H1 (cell line): ENCODE data around the gene CRACDL. TPM values are rescaled to one million over a fixed set of nuclear protein-coding genes. Genes with fewer than 3 reads are reported as not detected.

Experiments used
- CTCF ChIA-PET: fragments of 300-600 bp; sonication (Branson Sonifier 250); formaldehyde crosslinking; loops from one replicate; lab custom pipeline; 2021; ENCODE audit not compliant: partially characterized antibody; lab: Charles Lee
- POLR2A ChIA-PET: fragments of 300-600 bp; sonication (Branson Sonifier 250); formaldehyde crosslinking; loops from one replicate; lab custom pipeline; 2021; ENCODE audit warnings: inconsistent platforms; ENCODE audit not compliant: partially characterized antibody; lab: Charles Lee
- DNase-seq, 2 experiments: peaks; one replicate each; pipeline versions ENCODE4 v3.0.0 to v3.0.0-alpha.2; 2010 to 2022; ENCODE audit warnings: low spot score in 2 of 2, low read depth in 1 of 2, mixed read lengths in 1 of 2
- FAIRE-seq: peaks from 2 replicates; lab custom pipeline; 2011; peaks lifted over from hg19 to GRCh38; lab: Jason Lieb, UNC
- H2AFZ ChIP-seq: 2 replicates; pipeline ENCODE4 v1.8.1; 2012; ENCODE audit warnings: low read length, inconsistent platforms
- H2AK5ac ChIP-seq: 2 replicates; pipeline ENCODE4 v1.6.1; 2013; ENCODE audit warnings: low read depth, low read length
- H2BK120ac ChIP-seq: replicated peaks from 2 replicates; pipeline ENCODE3; 2013; ENCODE audit warnings: low read depth, low read length, inconsistent platforms
- H2BK12ac ChIP-seq: 2 replicates; pipeline ENCODE4 v1.6.1; 2013; ENCODE audit warnings: low read depth, low read length
- H2BK15ac ChIP-seq: 2 replicates; pipeline ENCODE4 v1.6.1; 2013; ENCODE audit warnings: low read length
- H2BK20ac ChIP-seq: 2 replicates; pipeline ENCODE4 v1.6.1; 2013; ENCODE audit warnings: low read length
- H2BK5ac ChIP-seq: 2 replicates; pipeline ENCODE4 v1.6.1; 2013; ENCODE audit warnings: low read depth, low read length
- H3K14ac ChIP-seq: 2 replicates; pipeline ENCODE4 v1.6.1; 2013; ENCODE audit warnings: inconsistent platforms; ENCODE audit not compliant: insufficient read length
- H3K18ac ChIP-seq: 2 replicates; pipeline ENCODE4 v1.6.1; 2013; ENCODE audit warnings: low read length; ENCODE audit errors: extremely low read depth
- H3K23ac ChIP-seq: 2 replicates; pipeline ENCODE4 v1.6.1; 2013; ENCODE audit warnings: inconsistent platforms; ENCODE audit not compliant: insufficient read length
- H3K23me2 ChIP-seq: 2 replicates; pipeline ENCODE4 v1.6.1; 2013; ENCODE audit warnings: low read depth, low read length
- H3K27ac ChIP-seq: 2 replicates; pipeline ENCODE4 v1.6.1; 2011; ENCODE audit warnings: low read depth, low read length, inconsistent platforms
- H3K27me3 ChIP-seq, 4 experiments: replicated peaks in 1 of 4; 1 replicate in 1 of 4; 2 replicates in 3 of 4; pipeline versions ENCODE4 v1.6.1 to v1.8.1; 2011 to 2013; ENCODE audit warnings: low read length in 3 of 4, mild to moderate bottlenecking in 3 of 4, inconsistent platforms in 2 of 4, mixed read lengths in 2 of 4, moderate library complexity in 1 of 4; ENCODE audit not compliant: control insufficient read depth in 3 of 4, insufficient read depth in 3 of 4; ENCODE audit errors: extremely low read depth in 1 of 4
- H3K36me3 ChIP-seq, 4 experiments: 2 replicates each; pipeline versions ENCODE4 v1.6.1 to v1.8.1; 2011 to 2013; ENCODE audit warnings: mild to moderate bottlenecking in 4 of 4, low read length in 3 of 4, moderate library complexity in 2 of 4, control low read depth in 1 of 4, inconsistent platforms in 1 of 4; ENCODE audit not compliant: insufficient read depth in 4 of 4, control insufficient read depth in 2 of 4
- H3K4ac ChIP-seq: replicated peaks from 2 replicates; pipeline ENCODE3; 2013; ENCODE audit warnings: low read length, low read depth, mixed read lengths, inconsistent platforms; ENCODE audit not compliant: insufficient read length
- H3K4me1 ChIP-seq, 4 experiments: replicated peaks in 1 of 4; 1 replicate in 1 of 4; 2 replicates in 3 of 4; pipeline versions ENCODE4 v1.6.1 to v1.8.1; 2011 to 2013; ENCODE audit warnings: low read length in 3 of 4, inconsistent platforms in 2 of 4, mixed read lengths in 1 of 4; ENCODE audit not compliant: insufficient read depth in 4 of 4, control insufficient read depth in 3 of 4
- H3K4me2 ChIP-seq, 2 experiments: 2 replicates each; pipeline versions ENCODE4 v1.6.1 to v1.8.1; 2011 to 2013; ENCODE audit warnings: low read depth in 2 of 2, low read length in 2 of 2, control low read depth in 1 of 2, inconsistent platforms in 1 of 2, mild to moderate bottlenecking in 1 of 2; ENCODE audit not compliant: insufficient read depth in 1 of 2
- H3K4me3 ChIP-seq, 4 experiments: fragments of 200-600, 300-600 bp in 1 of 4; sonication (generic), shearing (Covaris generic), sonication (Bioruptor Twin) in 1 of 4; 2 replicates each; pipeline versions ENCODE4 v1.5.1 to v1.8.1; 2011 to 2016; ENCODE audit warnings: low read length in 4 of 4, low read depth in 3 of 4, control low read depth in 2 of 4, inconsistent platforms in 2 of 4, mild to moderate bottlenecking in 2 of 4, mixed read lengths in 1 of 4, moderate library complexity in 1 of 4; ENCODE audit not compliant: insufficient read depth in 2 of 4; ENCODE audit errors: extremely low read depth in 1 of 4
- H3K56ac ChIP-seq: replicated peaks from 2 replicates; pipeline ENCODE3; 2013; ENCODE audit warnings: low read depth, mild to moderate bottlenecking, mixed read lengths, low read length, inconsistent platforms; ENCODE audit not compliant: insufficient read length
- H3K79me1 ChIP-seq: 2 replicates; pipeline ENCODE4 v1.6.1; 2013; ENCODE audit warnings: low read depth, low read length, control low read depth
- H3K79me2 ChIP-seq, 2 experiments: 2 replicates each; pipeline versions ENCODE4 v1.6.1 to v1.8.1; 2012 to 2013; ENCODE audit warnings: low read length in 2 of 2, mild to moderate bottlenecking in 2 of 2, inconsistent platforms in 1 of 2; ENCODE audit not compliant: insufficient read depth in 2 of 2, control insufficient read depth in 1 of 2
- H3K9ac ChIP-seq, 4 experiments: replicated peaks in 1 of 4; 1 replicate in 1 of 4; 2 replicates in 3 of 4; pipeline versions ENCODE4 v1.6.1 to v1.8.1; 2011 to 2013; ENCODE audit warnings: low read depth in 3 of 4, low read length in 3 of 4, control low read depth in 2 of 4, mild to moderate bottlenecking in 2 of 4, moderate library complexity in 2 of 4, inconsistent platforms in 1 of 4; ENCODE audit errors: extremely low read depth in 1 of 4
- H3K9me3 ChIP-seq, 2 experiments: 2 replicates each; pipeline versions ENCODE4 v1.6.1 to v1.8.1; 2012 to 2013; ENCODE audit warnings: mild to moderate bottlenecking in 2 of 2, moderate library complexity in 2 of 2, control low read depth in 1 of 2, inconsistent platforms in 1 of 2, low read depth in 1 of 2, low read length in 1 of 2, mixed read lengths in 1 of 2; ENCODE audit not compliant: insufficient read depth in 2 of 2
- H4K20me1 ChIP-seq, 2 experiments: replicated peaks in 1 of 2; 2 replicates each; pipeline versions ENCODE3 to v1.8.1; 2011 to 2013; ENCODE audit warnings: inconsistent platforms in 2 of 2, low read length in 2 of 2, mild to moderate bottlenecking in 1 of 2; ENCODE audit not compliant: insufficient read depth in 2 of 2, control insufficient read depth in 1 of 2
- H4K5ac ChIP-seq: 2 replicates; pipeline ENCODE4 v1.6.1; 2013; ENCODE audit warnings: low read length, low read depth, mixed read lengths, inconsistent platforms; ENCODE audit not compliant: insufficient read length
- H4K8ac ChIP-seq: 2 replicates; pipeline ENCODE4 v1.8.0; 2013; ENCODE audit warnings: mild to moderate bottlenecking, moderate library complexity, low read length, inconsistent platforms; ENCODE audit not compliant: insufficient read depth; ENCODE audit errors: extremely low read depth
- H4K91ac ChIP-seq: replicated peaks from 2 replicates; pipeline ENCODE3; 2013; ENCODE audit warnings: low read length, mixed read lengths, inconsistent platforms; ENCODE audit not compliant: insufficient read length
- ASH2L ChIP-seq: fragments of 200-600, 300-600 bp; sonication (generic); IDR thresholded peaks from one replicate; pipeline ENCODE4 v1.7.1; 2017; ENCODE audit warnings: low read length
- BRCA1 ChIP-seq: IDR thresholded peaks from 2 replicates; pipeline ENCODE4 v1.6.1; 2012; ENCODE audit warnings: low read depth, low read length, improper control_type of control experiment
- EP300 ChIP-seq, 2 experiments: IDR thresholded peaks; 1 replicate in 1 of 2; 2 replicates in 1 of 2; pipeline ENCODE4 v1.6.1; 2011 to 2012; ENCODE audit warnings: low read depth in 2 of 2, low read length in 2 of 2, mild to moderate bottlenecking in 2 of 2, borderline replicate concordance in 1 of 2, inconsistent platforms in 1 of 2, moderate library complexity in 1 of 2
- HDAC2 ChIP-seq, 2 experiments: fragments of 300-600 bp in 1 of 2; sonication (generic) in 1 of 2; IDR thresholded peaks; 2 replicates each; pipeline ENCODE4 v1.6.1; 2011 to 2012; ENCODE audit warnings: low read depth in 2 of 2, low read length in 2 of 2, mild to moderate bottlenecking in 2 of 2, moderate library complexity in 2 of 2, borderline replicate concordance in 1 of 2, inconsistent platforms in 1 of 2
- JUN ChIP-seq: IDR thresholded peaks from 2 replicates; pipeline ENCODE4 v1.6.1; 2011; ENCODE audit warnings: low read depth, mild to moderate bottlenecking, improper control_type of control experiment, low read length
- KDM5A ChIP-seq: fragments of 200-600 bp; IDR thresholded peaks from 2 replicates; pipeline ENCODE4 v1.7.1; 2012; ENCODE audit warnings: mild to moderate bottlenecking, low read length, inconsistent platforms, mixed read lengths
- POLR2AphosphoS5 ChIP-seq: IDR thresholded peaks from 2 replicates; pipeline ENCODE4 v1.6.1; 2011; ENCODE audit warnings: low read depth, low read length
- POU5F1 ChIP-seq: IDR thresholded peaks from 2 replicates; pipeline ENCODE4 v1.6.1; 2011; ENCODE audit warnings: low read depth, mild to moderate bottlenecking, low read length, moderate library complexity
- RAD21 ChIP-seq, 2 experiments: IDR thresholded peaks in 1 of 2; conservative IDR thresholded peaks in 1 of 2; 2 replicates each; pipeline ENCODE4 v1.6.1; 2011; ENCODE audit warnings: low read depth in 2 of 2, low read length in 2 of 2, improper control_type of control experiment in 1 of 2, inconsistent platforms in 1 of 2, mild to moderate bottlenecking in 1 of 2, moderate library complexity in 1 of 2
- RBBP5 ChIP-seq: IDR thresholded peaks from 2 replicates; pipeline ENCODE4 v1.7.1; 2012; ENCODE audit warnings: low read depth, mild to moderate bottlenecking, inconsistent platforms, low read length, moderate library complexity, borderline replicate concordance
- SP1 ChIP-seq: IDR thresholded peaks from 2 replicates; pipeline ENCODE4 v1.6.1; 2011; ENCODE audit warnings: low read depth, low read length
- SP2 ChIP-seq: IDR thresholded peaks from 2 replicates; pipeline ENCODE4 v1.6.1; 2012; ENCODE audit warnings: mild to moderate bottlenecking, low read length, inconsistent platforms
- SUZ12 ChIP-seq: fragments of 200-600 bp; sonication (generic); IDR thresholded peaks from 2 replicates; pipeline ENCODE4 v1.6.1; 2012; ENCODE audit warnings: mild to moderate bottlenecking, inconsistent platforms, low read length, moderate library complexity, mixed read lengths
- TBP ChIP-seq: IDR thresholded peaks from 2 replicates; pipeline ENCODE4 v1.6.1; 2011; ENCODE audit warnings: low read depth, low read length, improper control_type of control experiment
- TEAD4 ChIP-seq: IDR thresholded peaks from 2 replicates; pipeline ENCODE4 v1.6.1; 2012; ENCODE audit warnings: low read depth, low read length, inconsistent platforms, mixed read lengths
- WGBS, 2 experiments: shearing (Covaris generic) in 1 of 2; methylation state at CpG; one replicate each; pipeline versions ENCODE4 v1.1.6 to v1.1.7; 2013 to 2015; ENCODE audit warnings: low lambda C conversion rate in 2 of 2, mixed read lengths in 2 of 2, inconsistent platforms in 1 of 2, low coverage in 1 of 2, missing lambda C conversion rate in 1 of 2; ENCODE audit not compliant: insufficient replicate concordance in 2 of 2, insufficient coverage in 1 of 2, insufficient read length in 1 of 2; ENCODE audit errors: extremely low coverage in 1 of 2, missing lambda C conversion rate in 1 of 2; 5-methylcytosine and 5-hydroxymethylcytosine counted together
- polyA plus RNA-seq, 7 experiments: library from polyadenylated mRNA; depleted of rRNA in 3 of 7; stranded (reverse) in 5 of 7; unstranded in 2 of 7; fragments of >200 nt in 5 of 7; fragments of 200-250 nt in 2 of 7; gene quantifications; 1 replicate in 5 of 7; 2 replicates in 1 of 7; 4 replicates in 1 of 7; pipeline versions ENCODE4 v1.2.1 to v1.2.3, GENCODE V29; 2011 to 2013; ENCODE audit warnings: missing spikeins in 2 of 7, mixed read lengths in 2 of 7
- total RNA-seq: library from RNA; stranded (reverse); fragmentation: NEBNext Ultra II Directional; extraction: Animal tissue kit (Norgen Biotek cat#: 25700); gene quantifications from 2 replicates; pipeline ENCODE4 v1.2.1, GENCODE V29; 2021

CRACDL gene
- total and polyA plus RNA-seq, 2 of the 8 experiments (the other 6 are each of a cell fraction or from before 2014, with no cell fraction given) = 0.07 to 0.38 TPM

GRCh38 chr2:98937906-98938305 is 1.9 kb upstream of the CRACDL start:
- 83% methylated on average over 2 of the region's 2 CpGs; no CpG with 5 or more reads in 1 of the 2 experiments for WGBS, 2 experiments
- Histone ChIP-seq H3K4me3 (no peak overlapping the region), H3K27ac (no peak overlapping the region), H3K79me1 (no peaks in the 10 kb centered on the region), H3K9me3 (no peaks in the 10 kb centered on the region), H3K4ac (no peak overlapping the region), H2BK5ac (no peak overlapping the region), H2BK15ac (no peak overlapping the region), H2BK20ac (no peak overlapping the region), H3K14ac (no peak overlapping the region), H3K4me1 (peaks cover 0 to 7% (median 2%) of the 10 kb centered on the region in 4 experiments; a peak in 2 of 7 replicates), H2AK5ac (no peak overlapping the region), H3K79me2 (no peaks in the 10 kb centered on the region), H3K9ac (no peak overlapping the region), H2BK12ac (no peak overlapping the region), H3K18ac (no peak overlapping the region), H4K20me1 (no peaks in the 10 kb centered on the region), H3K4me2 (no peak overlapping the region; a peak in 1 of 4 replicates), H4K8ac (no peak overlapping the region), H2BK120ac (no peak overlapping the region), H4K5ac (no peak overlapping the region), H3K27me3 (peaks cover 27 to 59% (median 49%) of the 10 kb centered on the region in 4 experiments), H3K23me2 (peaks cover 9% of the 10 kb centered on the region), H3K36me3 (no peaks in the 10 kb centered on the region), H2AFZ (no peak overlapping the region), H3K56ac (no peak overlapping the region), H4K91ac (no peak overlapping the region), H3K23ac (no peak overlapping the region)
- POLR2A ChIA-PET = no interaction called here
- CTCF ChIA-PET = no interaction called here
- FAIRE-seq (no peak), DNase-seq (no peak)
- TF ChIP-seq SP2 (no peak), TEAD4 (no peak), BRCA1 (no peak), KDM5A (no peak), SP1 (no peak), SUZ12 (no peak), RAD21 (IDR thresholded peaks at IDR 0.05 in 1 of 2, conservative IDR thresholded peaks at IDR 0.05 in 1 of 2; ENCODE audit: low read depth in 2 of 2, low read length in 2 of 2) (no peak), JUN (no peak), EP300 (IDR thresholded peaks at IDR 0.05; ENCODE audit: borderline replicate concordance in 1 of 2, low read depth in 2 of 2, low read length in 2 of 2) (no peak), TBP (no peak), POLR2AphosphoS5 (no peak), ASH2L (no peak), HDAC2 (IDR thresholded peaks at IDR 0.05; ENCODE audit: borderline replicate concordance in 1 of 2, low read depth in 2 of 2, low read length in 2 of 2) (no peak), RBBP5 (no peak), POU5F1 (no peak)
